Activated CD4-positive, alpha-beta T cell treated with anti-CD3 and anti-CD28 coated beads, Interleukin-2, Interleukin-4, amounts not matched to agents 100 ng/mL and 50 ng/mL, durations not matched to agents 16 hours and 8 hours (primary cell): ENCODE results near the gene BFSP2.
"Not testable (repeated sequence)": the region's sequence is repeated elsewhere in the genome, so short reads cannot be mapped to it uniquely, and the experiment has no call there.

ENCODE experiments used
- DNase-seq: peaks from one replicate; pipeline ENCODE4 v3.0.0-alpha.2; 2020; ENCODE audit warnings: low spot score

Gene BFSP2

GRCh38 chr3:133457465-133458067 is 57.7 kb downstream of the BFSP2 start:
- DNase-seq: no peak

GRCh38 chr3:133459400-133459799 is 59.5 kb downstream of the BFSP2 start:
- DNase-seq: no peak

DNA sequence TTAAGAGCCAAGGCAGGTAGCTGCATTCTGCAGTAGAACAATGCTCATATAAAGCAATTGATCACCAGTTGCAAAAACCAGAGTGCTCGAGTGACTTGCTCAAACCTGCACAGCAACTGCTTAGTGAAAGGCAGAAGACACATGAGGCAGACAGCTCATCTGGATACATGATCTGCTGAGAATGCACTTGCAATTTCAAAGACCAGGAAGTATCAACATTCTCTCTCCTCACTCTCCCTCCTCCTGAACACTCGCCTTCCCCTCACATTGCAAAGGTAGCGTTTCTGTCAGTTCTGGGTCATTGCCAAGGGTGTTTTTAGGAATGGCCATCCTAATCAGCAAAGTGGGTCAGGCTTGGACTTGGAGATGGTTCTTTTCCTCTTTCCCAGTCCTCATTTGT is 61.0 kb downstream of the BFSP2 start:
- DNase-seq: peak; percentile 43

DNA sequence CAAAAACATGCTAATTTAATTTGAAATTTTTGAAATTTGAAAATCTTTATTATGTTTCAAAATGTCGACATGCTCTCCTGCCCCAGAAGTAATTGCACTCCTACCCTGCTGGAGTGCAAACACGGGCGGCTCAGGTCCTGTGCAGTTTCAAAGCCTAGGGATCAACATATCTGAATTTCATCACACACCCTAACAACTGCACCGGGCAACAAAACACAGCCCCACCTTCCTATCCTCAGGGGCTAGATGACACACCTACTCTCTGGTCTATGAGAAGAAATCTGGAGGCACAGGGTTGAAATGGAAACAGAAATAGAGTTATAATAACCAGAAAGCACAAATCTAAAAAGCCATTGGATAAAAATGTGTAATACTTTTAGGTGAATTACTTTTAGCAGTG is 61.4 kb downstream of the BFSP2 start:
- no peak for DNase-seq

GRCh38 chr3:133463347-133463860 is 63.5 kb downstream of the BFSP2 start:
- no peak for DNase-seq

DNA sequence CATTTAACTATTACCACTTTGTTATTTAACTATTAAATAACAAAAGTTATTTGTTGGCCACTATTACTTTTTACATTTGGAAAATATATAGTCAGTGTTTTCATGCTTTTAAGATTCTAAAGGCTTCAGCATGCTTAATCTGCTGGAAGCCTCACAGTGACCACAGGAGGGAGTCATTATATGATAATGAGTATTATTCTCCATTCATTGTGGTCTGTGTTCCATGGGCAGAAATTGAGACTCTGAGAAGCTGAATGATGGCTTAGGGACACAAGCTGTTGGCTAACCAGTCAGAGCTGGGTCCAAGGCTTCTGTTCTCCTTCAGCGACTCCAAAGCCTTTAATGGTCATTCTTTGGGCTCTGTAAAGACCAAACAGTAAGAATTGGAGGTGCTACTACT is 64.7 kb downstream of the BFSP2 start:
- no peak for DNase-seq

GRCh38 chr3:133466531-133467386 is 66.9 kb downstream of the BFSP2 start:
- DNase-seq: no peak

- DNase-seq: no peak
These were observed 67.9 kb downstream of the BFSP2 start for GRCh38 chr3:133467780-133468179.

DNA sequence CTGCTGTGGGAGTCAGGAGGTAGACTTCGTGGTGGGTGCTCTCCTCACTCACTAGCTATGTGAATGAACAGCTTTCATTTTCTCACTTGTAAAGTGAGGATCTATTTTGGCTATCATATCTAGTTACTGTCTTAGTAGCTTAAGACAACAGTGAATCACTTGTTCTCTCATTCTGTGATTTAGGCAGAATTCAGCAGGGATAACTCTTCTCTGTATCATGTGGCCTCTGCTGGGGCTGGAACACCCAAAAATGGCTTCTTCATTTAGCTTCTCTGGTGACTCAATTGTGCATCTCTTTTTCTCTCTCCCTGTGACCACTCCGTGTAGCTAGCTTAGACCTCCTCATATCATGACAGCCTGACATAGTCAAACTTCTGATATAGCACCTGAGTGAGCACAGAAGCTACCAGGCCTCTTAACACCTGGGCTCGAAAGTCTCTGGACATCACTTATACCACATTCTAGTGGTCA is 68.4 kb downstream of the BFSP2 start:
- DNase-seq: no peak

- DNase-seq: no peak
These were observed 69.4 kb downstream of the BFSP2 start for GRCh38 chr3:133469140-133469731.

GRCh38 chr3:133472242-133472641 is 72.4 kb downstream of the BFSP2 start:
- DNase-seq: no peak

- DNase-seq: no peak
These were observed 73.0 kb downstream of the BFSP2 start for GRCh38 chr3:133472889-133473288.

GRCh38 chr3:133473472-133474191 is 73.8 kb downstream of the BFSP2 start:
- not testable (repeated sequence) for DNase-seq

GRCh38 chr3:133474251-133474801 is 74.5 kb downstream of the BFSP2 start:
- no peak for DNase-seq

DNA sequence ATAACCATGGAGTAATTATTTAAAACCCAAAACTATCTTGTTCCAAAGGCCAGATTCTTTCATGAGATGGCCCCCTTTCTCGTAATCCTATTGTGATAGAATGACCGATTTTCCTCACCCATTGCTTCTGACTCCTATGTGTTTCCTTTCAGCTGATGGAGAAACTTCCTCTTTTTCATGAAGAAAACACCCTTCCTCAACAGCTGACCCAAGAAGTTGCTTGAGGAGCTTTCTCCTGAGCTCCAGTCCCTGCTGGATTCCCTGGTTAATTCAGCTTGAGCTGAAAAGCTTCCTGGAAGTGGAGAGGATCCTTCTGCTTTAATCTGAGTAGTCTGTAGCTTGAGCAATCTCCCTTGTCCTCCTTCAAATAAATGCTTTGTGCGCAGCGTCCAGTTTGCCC is 75.0 kb downstream of the BFSP2 start:
- DNase-seq: no peak

GRCh38 chr3:133475245-133476010 is 75.6 kb downstream of the BFSP2 start:
- peak; percentile 75 for DNase-seq

DNA sequence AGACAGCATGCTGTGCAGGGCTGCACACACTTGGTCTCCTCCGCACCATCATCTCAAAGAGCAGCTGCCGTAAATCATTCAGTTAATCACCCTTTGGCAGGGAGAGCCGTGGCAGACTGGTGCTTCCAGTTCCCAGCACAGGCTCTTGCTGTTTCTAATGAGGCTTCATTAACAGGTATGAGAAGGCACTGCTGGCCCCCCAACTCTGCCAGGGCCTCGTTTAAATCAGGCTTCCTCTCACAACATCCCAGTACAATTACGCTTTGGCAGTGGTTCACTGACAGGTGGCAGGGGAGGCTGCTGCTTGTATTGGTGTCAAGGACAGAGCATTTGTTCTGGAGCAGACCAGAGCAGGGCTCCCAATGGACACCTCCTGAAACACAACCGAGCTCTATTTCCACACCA is 77.1 kb downstream of the BFSP2 start:
- no peak for DNase-seq

DNA sequence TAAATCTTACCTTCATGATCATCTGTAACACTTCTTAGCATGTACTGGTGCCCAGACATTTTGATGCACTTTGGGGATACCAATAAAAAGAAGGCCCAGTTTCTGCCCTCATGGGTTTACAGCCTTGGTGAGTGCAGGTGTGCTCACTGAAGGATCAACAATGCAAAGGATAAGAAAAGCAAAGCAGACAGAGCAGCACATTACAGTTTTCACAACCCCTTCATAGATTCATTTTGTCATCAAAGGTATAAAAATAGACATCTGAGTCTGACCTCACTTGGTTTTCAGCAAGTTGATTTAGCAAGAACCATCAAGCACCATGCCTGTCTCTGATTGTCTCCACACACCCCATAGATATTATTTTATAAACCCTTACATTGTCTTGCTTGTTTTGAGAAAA is 77.6 kb downstream of the BFSP2 start:
- no peak for DNase-seq

- DNase-seq: no peak
These were observed 78.8 kb downstream of the BFSP2 start for GRCh38 chr3:133478624-133479023.

GRCh38 chr3:133479401-133479800 is 79.5 kb downstream of the BFSP2 start:
- DNase-seq: no peak
